Lower leg skin (tissue), 3 donors: Measurements from ENCODE around the gene FCGR2B.
"Not testable (repeated sequence)": the region's sequence is repeated elsewhere in the genome, so short reads cannot be mapped to it uniquely, and the experiment has no call there.

Source experiments
- POLR2A ChIP-seq, 2 donors: fragments of 450-650 bp; IDR thresholded peaks; one replicate each; pipeline ENCODE4 v1.6.1; 2016 to 2017; ENCODE audit warnings: antibody characterized with exemption in 2 of 2, mild to moderate bottlenecking in 1 of 2, moderate library complexity in 1 of 2
- TF ChIP-seq, protein P1 (sequence below), 3 donors: fragments of 450-650 bp; IDR thresholded peaks; one replicate each; pipeline ENCODE4 v1.5.1; 2016; ENCODE audit warnings: antibody characterized with exemption in 3 of 3, mild to moderate bottlenecking in 3 of 3, moderate library complexity in 2 of 3

DNA sequence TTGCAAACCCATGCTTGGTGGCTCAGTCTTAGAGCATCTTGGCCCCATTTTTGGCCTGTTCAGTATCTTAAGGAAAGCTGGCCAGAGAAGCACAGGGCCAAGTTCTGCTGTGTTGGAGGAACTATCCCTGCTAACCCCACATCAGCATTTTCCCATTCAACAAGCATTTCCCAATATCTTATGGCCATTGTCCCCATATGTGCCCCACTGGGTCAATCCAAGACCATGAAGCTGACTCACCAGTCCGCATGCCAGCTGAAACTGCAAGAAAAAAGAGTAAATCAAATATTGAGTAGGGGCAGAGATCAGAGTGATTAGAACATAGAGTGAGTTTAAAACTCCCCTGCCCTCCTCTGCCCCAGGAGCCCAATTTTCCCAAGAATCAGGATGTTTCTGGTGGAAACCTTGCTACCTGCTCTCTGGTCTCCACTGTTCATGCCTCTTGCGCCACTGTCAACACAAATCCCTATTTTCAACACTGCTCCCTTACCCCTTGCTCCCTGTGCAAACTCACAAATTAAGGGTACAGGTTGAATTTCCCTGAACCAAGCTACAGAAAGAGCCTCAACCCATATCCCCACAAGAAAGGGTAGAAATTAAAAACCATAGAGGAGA lies 32.7 kb upstream of the FCGR2B start:
- TF ChIP-seq, protein P1, sequence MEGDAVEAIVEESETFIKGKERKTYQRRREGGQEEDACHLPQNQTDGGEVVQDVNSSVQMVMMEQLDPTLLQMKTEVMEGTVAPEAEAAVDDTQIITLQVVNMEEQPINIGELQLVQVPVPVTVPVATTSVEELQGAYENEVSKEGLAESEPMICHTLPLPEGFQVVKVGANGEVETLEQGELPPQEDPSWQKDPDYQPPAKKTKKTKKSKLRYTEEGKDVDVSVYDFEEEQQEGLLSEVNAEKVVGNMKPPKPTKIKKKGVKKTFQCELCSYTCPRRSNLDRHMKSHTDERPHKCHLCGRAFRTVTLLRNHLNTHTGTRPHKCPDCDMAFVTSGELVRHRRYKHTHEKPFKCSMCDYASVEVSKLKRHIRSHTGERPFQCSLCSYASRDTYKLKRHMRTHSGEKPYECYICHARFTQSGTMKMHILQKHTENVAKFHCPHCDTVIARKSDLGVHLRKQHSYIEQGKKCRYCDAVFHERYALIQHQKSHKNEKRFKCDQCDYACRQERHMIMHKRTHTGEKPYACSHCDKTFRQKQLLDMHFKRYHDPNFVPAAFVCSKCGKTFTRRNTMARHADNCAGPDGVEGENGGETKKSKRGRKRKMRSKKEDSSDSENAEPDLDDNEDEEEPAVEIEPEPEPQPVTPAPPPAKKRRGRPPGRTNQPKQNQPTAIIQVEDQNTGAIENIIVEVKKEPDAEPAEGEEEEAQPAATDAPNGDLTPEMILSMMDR (IDR thresholded peaks at IDR 0.05): not testable (repeated sequence)
- not testable (repeated sequence) for TF ChIP-seq POLR2A (IDR thresholded peaks at IDR 0.05)
